NCI-H345 (cell line): ENCODE measurements around the gene DNM3.

Experiments used
- DNase-seq: peaks from one replicate; lab custom pipeline; 2025; lab: John Stamatoyannopoulos, UW

Gene DNM3

DNA sequence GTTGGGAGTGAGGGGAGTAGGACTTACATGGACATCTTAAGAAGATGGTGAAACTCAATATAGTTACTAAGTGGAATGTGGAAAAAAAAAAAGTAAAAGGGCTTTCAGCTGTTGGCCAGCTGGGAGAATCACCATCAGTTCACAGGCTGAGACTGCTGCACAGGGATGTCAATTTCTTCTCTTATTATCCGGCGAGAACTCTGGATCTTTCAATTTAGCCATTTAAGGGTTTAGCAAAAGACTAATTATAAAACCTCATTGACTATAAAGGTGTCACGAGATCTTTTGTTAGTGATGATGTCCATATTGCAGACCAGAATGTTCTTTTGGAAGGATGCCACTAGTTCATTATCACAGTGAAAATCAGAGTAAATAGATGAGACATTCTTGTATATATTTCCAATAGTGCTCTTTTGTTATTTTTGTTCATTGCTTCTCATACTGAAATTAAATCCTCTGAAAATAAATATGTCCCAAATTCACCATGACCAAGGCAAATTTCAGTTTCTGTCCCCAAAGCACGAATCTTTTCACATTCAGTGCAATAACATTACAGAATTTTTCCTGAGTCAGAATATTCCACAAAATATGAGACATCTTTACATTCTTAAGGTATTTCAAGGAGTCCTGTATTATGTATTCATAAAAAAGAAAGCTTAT, 266.1 kb downstream of the DNM3 start:
- DNase-seq: no peak

GRCh38 chr1:172108161-172108893, 267.0 kb downstream of the DNM3 start:
- no peak for DNase-seq

GRCh38 chr1:172109359-172109758, 268.1 kb downstream of the DNM3 start:
- DNase-seq: no peak

GRCh38 chr1:172112576-172112975, 271.3 kb downstream of the DNM3 start:
- DNase-seq: no peak

GRCh38 chr1:172117800-172118199, 276.5 kb downstream of the DNM3 start:
- no peak for DNase-seq

GRCh38 chr1:172118618-172119017, 277.3 kb downstream of the DNM3 start:
- DNase-seq: no peak

DNA sequence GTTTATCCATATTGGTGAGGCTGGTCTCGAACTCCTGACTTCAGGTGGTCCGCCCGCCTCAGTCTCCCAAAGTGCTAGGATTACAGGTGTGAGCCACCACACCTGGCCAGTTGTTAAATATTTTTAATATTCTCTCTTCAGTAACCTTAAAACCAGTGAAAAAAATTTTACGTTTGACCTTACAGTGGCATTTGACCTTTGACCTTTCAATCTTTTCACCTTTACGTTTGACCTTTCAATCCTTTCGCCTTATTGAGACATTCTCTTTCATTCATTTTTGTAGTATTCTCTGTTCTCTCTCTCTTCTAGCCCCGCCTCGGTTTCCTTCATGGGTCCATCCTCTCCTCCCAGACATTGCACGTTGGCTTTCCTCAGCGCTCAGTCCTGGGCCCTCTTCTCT, 277.9 kb downstream of the DNM3 start:
- DNase-seq: no peak

DNA sequence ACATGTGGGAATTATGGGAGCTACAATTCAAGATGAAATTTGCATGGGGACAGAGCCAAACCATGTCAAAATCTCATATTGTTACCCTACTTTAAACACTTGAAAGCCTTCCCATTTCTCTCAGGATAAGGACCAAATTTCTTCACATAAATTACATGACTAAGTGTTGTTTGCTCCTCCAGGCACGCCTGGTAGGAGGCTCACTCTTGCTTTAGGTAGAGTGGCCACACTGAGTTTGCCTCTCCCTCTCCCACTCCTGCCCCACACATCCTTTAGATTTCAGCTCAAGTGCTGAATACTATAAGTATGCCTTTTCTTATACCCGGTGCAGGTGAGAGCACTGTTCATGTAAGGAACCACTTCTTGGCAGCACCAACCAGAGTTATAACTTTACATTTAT, 279.1 kb downstream of the DNM3 start:
- DNase-seq: no peak

GRCh38 chr1:172121081-172121717, 279.9 kb downstream of the DNM3 start:
- no peak for DNase-seq

- no peak for DNase-seq
These were observed 281.1 kb downstream of the DNM3 start for GRCh38 chr1:172122381-172122780.

DNA sequence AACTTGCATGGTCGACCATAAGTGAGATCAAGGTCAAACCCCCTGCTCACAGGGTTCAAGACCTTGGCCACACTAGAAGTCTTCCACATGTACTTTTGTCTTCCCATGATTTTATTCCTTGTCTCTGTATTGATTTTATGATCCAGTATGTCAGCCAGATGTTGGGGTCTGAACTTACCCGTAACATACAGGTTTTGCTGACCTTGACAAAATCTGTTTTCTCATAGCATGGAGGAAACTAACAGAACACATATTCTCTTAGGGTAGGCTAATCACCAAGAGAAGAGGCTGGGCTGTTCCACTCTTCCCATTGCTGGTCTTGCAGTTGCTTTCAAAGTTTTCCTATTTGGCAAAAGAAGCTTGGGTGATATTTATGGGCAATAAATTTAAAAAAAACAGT, 284.0 kb downstream of the DNM3 start:
- no peak for DNase-seq

DNA sequence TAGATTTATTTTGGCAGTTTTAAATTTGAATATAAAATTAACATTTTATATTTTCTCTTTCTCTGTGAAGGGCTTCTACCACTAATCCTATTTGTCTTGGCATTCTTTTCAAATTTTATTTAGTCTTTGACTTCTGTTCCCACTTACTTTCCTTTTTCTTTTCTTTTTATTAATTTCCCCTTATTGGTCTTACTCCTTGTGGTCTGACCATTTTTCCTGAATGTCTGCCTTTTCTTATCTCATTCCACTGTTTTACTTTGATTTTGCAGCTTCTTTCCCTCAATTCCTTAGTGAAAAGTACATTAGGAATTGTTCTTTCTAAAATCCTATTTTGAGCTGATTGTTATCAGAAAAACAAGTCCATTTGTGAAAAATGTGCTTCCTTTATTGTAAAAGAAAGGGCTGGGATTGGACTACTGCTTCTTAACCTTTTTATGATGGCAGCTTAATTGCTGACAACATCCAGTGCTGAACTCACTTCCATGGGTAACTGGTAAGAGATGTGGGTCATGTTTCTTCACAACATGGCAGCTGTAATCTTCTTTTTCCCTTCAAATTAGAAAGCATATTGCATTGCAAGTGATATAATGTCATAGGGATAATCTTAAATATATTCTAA, 284.6 kb downstream of the DNM3 start:
- DNase-seq: no peak

DNA sequence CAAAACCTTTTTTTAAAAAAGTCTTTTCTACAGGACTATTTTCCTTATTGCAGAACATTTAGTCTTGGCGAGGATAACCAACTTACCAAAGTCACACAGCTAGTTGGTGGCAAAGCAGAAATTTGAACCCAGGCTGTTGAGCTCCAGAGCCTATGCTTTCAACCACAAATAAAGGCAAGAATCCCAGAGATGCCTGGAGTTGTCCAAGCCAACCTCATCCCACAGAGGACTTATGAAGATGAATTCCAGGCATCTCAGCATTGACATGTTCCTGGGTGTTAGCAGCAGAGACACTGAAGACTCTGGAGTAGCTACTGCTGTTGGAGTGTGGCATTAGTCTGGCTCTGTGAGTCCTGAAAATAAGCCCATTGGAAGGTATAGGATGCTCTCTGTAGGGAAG, 291.5 kb downstream of the DNM3 start:
- no peak for DNase-seq

DNA sequence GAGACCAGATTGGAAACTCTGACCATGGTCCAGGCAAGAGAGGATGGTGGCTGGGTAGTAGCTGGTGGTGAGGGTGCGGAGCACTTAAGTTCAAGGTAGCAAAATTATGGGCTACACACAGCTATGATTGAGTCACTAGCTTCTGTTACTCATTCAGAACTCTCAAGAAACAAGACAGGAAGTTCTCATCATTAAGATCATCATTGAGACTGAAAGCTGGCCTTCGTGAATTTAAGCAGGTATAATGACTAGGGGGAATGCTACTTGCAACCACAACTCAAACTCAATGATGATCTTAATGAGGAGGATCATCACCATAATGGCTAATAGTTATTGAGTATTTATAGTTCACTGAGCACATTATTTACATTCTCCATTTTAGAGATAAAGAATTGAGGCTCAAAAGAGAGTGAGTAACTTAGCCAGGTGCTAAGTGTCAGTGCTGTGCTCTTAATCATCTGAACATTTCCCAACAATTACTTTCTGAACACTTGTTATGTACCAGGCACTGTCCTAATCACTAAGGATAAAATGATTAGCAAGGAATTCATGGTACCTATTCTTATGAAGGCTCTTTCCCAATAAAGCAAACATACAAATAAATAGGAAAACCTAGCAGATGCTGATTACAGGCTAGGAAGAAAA, 292.9 kb downstream of the DNM3 start:
- no peak for DNase-seq

DNA sequence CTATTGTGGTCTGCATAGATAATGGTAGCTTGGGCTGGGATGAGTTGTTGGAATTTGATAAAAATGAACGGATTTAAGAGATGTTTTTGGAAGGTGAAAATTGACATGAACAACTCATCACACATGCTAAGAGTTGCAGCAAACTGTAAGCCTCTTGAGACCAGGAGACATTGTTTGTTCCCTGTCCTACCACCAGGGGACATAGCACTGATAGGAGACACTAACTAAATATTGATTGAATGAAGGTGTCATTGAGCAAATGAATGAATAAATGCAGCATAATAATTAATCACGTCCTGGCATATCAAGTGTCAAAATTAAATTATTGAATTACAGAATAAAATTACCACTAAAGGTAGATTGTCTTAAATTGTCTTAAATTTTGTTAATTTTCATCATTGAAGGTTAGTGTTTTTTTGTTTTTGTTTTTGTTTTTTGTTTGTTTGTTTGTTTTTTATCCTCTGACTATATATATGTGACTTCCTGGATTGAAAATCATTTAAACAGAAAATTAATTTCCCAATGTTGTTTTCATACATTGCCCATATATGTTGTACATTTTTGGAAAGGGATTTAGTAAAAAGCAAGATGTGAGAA, 293.9 kb downstream of the DNM3 start:
- DNase-seq: peak; percentile 3

DNA sequence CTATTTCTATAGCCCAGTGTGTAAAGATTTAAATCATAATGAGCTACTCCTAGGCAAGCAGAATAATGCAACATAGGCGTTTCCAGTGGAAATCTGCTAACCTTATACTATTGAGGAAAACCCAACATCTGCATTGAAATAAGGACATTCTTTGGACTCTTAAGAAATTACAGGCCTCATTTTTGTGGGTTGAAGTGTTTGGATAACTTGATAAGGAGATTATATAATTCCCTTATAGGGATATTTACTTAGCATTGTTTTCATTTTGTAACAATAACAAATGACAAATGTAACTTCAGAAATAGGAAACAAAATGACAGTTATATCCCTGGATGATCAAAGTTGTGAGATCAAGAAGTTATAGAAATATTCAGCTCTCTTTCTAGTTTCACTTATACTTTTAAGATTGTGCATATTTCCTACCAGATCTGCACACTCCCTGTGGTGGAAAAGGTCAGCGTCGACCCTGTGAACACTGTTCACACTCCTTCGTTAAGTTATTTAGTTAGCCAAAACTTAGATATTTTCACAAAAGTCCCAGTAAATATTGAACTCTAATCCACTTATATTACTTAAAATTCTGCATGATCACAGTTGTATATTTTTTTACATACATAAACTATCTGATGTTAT, 294.8 kb downstream of the DNM3 start:
- DNase-seq: no peak

DNA sequence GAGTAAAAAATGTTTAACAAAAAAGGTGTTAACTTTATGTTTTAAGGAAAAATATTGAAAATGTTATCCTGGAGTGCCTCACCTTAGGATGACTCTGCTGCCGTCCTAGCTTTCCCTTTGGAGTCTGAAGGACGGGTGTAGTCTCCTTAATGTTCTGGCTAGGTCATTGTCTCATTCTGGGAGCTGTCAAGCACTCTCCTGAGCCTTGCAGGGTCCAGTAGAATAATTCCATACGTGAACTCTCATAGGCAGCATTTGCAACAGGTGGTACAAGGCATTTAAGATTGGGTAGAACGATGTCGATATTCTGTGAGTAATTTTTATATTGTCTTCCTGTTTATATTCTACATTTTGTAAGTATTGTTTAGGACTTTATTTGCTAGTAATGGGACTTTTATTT, 295.6 kb downstream of the DNM3 start:
- no peak for DNase-seq

GRCh38 chr1:172137703-172138454, 296.6 kb downstream of the DNM3 start:
- no peak for DNase-seq

DNA sequence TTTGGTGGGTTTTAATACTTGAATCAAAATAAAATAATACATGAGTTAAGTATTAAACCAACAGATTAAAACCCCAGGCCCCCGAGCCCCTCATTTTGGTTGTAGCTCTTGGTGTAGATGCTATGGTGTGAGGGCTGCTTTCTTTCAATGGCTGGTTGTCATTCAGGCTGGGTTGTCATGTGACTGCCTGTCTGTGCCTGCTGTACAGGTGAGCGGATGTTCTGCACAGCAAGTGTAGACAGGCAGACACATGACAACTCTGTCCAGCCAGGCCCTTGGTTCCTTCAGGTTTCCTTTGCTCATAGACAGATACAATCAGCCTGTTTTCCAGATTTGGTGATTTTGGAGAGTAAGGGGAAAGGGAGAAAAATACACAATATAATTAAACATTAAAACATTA, 297.3 kb downstream of the DNM3 start:
- DNase-seq: no peak

- no peak for DNase-seq
These were observed 297.9 kb downstream of the DNM3 start for GRCh38 chr1:172139196-172139595.

DNA sequence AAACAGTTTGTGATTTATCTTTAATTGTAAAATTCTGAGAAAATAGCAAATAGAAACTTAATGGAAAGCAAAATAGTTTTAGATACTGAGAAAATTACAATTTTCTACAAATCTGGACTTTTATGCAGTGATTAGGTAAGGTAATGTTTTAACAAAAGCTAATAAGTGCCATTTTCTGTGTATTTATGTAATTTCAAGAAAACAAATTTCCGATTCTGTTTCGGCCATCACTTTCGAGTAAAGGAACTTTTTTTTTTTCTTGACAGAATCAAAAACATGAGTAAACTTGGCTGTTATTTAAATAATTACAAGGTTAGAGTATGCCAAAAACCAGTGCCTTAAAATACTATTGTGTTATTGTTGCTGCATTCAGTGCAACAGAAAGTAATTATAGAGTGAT, 298.8 kb downstream of the DNM3 start:
- no peak for DNase-seq
